IPS-18a (cell line): ENCODE data around the gene IP6K3.

ENCODE experiments used
- H3K27ac ChIP-seq: one replicate; pipeline ENCODE4 v1.5.1; 2013; ENCODE audit warnings: low read length
- H3K27me3 ChIP-seq: one replicate; pipeline ENCODE4 v1.6.1; 2013; ENCODE audit warnings: mild to moderate bottlenecking, low read length; ENCODE audit not compliant: control insufficient read depth, insufficient read depth
- H3K36me3 ChIP-seq: one replicate; pipeline ENCODE4 v1.6.1; 2013; ENCODE audit warnings: low read depth, low read length; ENCODE audit not compliant: control insufficient read depth
- H3K4me1 ChIP-seq: one replicate; pipeline ENCODE4 v1.6.1; 2013; ENCODE audit warnings: low read depth, low read length; ENCODE audit not compliant: control insufficient read depth
- H3K4me3 ChIP-seq: one replicate; pipeline ENCODE4 v1.5.1; 2013; ENCODE audit warnings: low read length
- H3K9ac ChIP-seq: one replicate; pipeline ENCODE4 v1.6.1; 2013; ENCODE audit warnings: mild to moderate bottlenecking, low read length, moderate library complexity
- H3K9me3 ChIP-seq: one replicate; pipeline ENCODE4 v1.6.1; 2013; ENCODE audit warnings: low read depth, low read length; ENCODE audit not compliant: control insufficient read depth

The IP6K3 gene

DNA sequence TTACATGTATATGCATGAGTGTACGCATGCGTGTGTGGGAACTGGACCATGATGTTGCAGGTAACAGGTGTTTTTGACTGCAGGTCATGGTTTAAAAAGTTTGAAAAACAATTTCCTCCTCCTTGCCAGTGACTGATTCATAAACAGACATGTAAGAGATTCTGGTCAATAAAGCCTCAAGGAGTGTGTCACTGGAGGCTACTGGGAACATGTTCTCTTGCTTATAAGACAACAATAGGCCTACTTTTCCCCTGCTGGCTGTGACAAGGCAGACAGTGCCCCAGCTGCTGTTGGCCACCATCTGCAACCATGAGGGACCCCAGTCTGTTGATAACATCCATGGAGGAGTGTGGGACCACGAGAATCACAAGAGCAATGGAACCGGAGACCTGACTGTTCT, 29.5 kb upstream of the IP6K3 start:
- Histone ChIP-seq H3K36me3 (peaks cover 84% of the 10 kb centered on the region), H3K27me3 (no peaks in the 10 kb centered on the region), H3K4me1 (peaks cover 44% of the 10 kb centered on the region), H3K9ac (no peak overlapping the region), H3K27ac (no peak overlapping the region), H3K4me3 (no peak overlapping the region), H3K9me3 (no peaks in the 10 kb centered on the region)

DNA sequence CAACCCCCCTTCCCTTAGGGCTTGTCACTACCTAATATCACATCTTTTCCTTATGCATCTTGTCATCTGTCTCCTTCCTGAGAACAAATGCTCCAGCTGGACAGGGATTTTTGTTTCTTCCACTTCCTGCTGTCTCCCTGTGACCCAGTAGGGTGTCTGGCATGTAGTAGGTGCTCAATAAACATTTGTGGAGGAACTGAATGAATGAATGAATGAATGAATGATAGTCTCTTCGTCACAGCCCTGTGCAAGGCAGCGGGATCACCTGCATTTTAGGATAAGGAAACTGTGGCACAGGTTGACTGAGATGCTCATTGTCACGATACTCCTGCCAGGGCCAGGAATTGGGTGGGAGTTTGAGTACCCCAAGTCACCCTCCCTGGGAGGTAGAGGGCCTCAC, 28.1 kb upstream of the IP6K3 start:
- no peaks in the 10 kb centered on the region for H3K27me3 ChIP-seq
- H3K9ac ChIP-seq, result no peak overlapping the region
- H3K27ac ChIP-seq, result no peak overlapping the region
- H3K36me3 ChIP-seq, result peaks cover 72% of the 10 kb centered on the region
- peaks cover 44% of the 10 kb centered on the region for H3K4me1 ChIP-seq
- H3K4me3 ChIP-seq, result no peak overlapping the region
- no peaks in the 10 kb centered on the region for H3K9me3 ChIP-seq

DNA sequence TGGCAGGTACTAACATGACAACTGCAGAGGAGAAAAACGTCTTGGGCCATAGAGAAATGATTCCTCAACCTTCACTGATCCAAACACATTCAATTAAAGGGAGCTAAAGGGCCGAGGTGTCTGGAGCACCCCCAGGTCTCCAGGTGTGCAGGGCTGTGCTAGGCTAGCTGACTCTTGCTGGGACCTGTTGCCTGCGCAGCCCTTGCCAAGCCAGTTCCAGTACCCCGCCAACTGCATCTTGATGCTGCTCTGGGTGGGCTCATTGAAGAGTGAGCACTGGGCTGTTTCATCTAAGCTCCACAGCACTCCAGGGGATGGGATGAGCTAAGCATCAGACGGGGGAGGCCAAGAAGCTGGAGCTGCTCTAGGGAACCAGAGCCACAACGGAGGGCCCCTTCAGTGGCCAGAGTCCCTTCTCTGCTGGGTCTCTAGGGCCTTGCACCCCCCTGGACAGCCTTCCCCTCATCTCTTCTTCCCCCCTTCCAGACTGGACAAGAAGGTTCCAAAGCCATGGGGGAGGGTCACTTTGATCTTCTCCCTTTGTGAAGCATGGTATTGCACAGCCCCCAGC, 26.3 kb upstream of the IP6K3 start:
- no peaks in the 10 kb centered on the region for H3K9me3 ChIP-seq
- H3K4me3 ChIP-seq, result no peak overlapping the region
- no peak overlapping the region for H3K27ac ChIP-seq
- H3K27me3 ChIP-seq, result no peaks in the 10 kb centered on the region
- no peak overlapping the region for H3K9ac ChIP-seq
- H3K4me1 ChIP-seq, result peaks cover 29% of the 10 kb centered on the region
- peaks cover 55% of the 10 kb centered on the region for H3K36me3 ChIP-seq

DNA sequence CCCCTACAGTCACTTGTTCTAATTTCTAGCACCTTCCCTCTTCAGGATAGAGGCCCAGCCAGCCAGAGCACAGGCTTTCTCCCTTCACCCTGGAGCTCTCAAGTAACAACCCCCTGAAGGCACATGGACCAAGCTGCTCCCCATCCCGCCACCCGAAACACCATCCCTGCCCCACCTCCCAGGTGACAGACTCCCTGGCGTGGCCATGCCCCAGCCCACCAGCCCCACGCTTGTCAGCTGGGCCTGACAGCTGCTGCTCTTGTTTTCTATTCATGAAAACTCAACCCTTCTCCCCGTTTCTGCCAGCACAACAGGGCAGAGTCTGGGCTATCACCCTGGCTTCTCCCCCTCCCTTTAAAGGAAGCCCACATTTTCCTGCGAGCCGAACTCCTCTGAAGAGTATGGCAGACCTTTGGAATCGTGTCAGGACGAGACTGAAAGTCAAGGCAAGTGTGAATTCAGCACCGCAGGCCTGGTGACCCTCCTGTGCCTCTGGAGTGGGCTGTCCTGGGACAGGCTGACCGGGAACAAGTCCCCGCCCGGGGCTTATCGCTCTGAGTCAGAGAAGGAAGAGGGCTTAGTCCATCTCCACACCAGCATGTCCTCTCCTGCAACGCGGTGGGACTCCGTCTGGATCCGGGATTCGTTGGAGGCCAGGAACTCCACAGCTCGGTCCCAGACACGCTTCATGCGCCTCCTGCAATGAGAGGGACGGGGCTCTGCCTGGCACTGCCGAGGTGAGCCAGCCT, 25.6 kb upstream of the IP6K3 start:
- H3K36me3 ChIP-seq, result peaks cover 47% of the 10 kb centered on the region
- H3K27ac ChIP-seq, result no peak overlapping the region
- H3K9ac ChIP-seq, result no peak overlapping the region

DNA sequence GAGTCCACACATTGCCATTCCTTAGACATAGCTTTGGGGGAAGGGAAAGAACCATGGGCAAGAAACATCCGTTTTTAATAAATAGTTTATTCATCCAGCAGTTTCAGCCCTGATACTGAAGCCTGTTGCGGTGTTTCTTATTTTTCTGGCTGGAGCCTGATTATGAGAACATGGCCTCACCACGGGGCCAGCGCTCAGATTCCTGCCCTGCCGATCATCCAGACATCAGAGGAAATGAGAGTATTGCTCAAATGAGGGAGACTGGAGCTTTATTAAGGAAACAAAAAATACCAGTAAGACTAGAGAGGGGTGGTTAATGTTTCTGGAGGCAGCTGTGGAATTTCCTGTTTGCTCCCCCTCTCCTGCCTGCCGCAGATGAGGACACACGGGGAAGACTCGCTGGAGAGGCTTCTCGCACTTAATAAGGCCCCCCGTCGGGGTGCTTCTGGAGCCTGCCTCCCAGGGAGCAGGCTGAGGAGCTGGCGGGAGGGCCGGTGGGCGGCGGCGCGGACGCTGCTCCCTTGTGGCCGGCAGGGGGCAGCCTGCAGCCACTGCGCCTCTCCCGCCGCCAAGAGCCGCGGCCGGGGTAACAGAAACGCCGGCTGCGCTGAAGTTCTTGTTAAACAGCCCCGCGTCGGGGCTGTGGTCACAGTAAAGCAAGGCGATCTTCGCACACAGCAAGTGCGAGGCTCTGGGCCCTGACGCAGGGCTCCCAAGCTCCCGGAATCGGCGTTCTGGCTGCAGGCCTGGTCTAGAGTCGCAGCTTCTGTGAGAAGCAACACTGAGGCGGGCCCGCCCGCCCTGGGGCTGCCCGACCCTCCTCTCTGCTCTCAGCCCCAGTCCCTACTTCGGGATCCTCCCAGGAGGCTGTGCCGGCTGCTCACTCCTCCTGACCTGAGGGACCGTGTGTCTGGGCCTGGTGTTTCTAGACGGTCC, 24.7 kb upstream of the IP6K3 start:
- Histone ChIP-seq H3K27ac (no peak overlapping the region), H3K9me3 (no peaks in the 10 kb centered on the region), H3K4me1 (peaks cover 27% of the 10 kb centered on the region), H3K4me3 (no peak overlapping the region), H3K27me3 (no peaks in the 10 kb centered on the region), H3K9ac (no peak overlapping the region), H3K36me3 (peaks cover 39% of the 10 kb centered on the region)

More for the DNA sequence above, 25.6 kb upstream of the IP6K3 start:
- Histone ChIP-seq H3K4me3 (no peak overlapping the region), H3K9me3 (no peaks in the 10 kb centered on the region), H3K4me1 (peaks cover 27% of the 10 kb centered on the region), H3K27me3 (no peaks in the 10 kb centered on the region)

DNA sequence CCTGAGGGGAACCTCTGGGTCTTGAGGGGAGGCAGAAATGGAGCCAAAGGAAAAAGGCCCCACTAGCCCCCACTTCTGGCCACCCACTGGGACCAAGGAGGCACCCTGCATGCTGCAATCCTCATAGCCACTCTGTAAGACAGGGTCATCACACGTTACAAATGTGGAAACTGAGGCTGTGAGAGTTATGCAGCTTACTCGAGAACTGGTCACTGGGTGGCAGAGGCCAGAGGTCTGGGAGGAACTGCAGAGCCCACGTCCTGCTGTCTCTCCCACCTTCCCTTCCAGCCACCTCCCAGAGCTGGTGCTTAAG, 24.1 kb upstream of the IP6K3 start:
- Histone ChIP-seq H3K36me3 (peaks cover 33% of the 10 kb centered on the region), H3K9me3 (no peaks in the 10 kb centered on the region), H3K4me3 (no peak overlapping the region), H3K27ac (no peak overlapping the region), H3K27me3 (no peaks in the 10 kb centered on the region), H3K9ac (no peak overlapping the region), H3K4me1 (peaks cover 27% of the 10 kb centered on the region)

DNA sequence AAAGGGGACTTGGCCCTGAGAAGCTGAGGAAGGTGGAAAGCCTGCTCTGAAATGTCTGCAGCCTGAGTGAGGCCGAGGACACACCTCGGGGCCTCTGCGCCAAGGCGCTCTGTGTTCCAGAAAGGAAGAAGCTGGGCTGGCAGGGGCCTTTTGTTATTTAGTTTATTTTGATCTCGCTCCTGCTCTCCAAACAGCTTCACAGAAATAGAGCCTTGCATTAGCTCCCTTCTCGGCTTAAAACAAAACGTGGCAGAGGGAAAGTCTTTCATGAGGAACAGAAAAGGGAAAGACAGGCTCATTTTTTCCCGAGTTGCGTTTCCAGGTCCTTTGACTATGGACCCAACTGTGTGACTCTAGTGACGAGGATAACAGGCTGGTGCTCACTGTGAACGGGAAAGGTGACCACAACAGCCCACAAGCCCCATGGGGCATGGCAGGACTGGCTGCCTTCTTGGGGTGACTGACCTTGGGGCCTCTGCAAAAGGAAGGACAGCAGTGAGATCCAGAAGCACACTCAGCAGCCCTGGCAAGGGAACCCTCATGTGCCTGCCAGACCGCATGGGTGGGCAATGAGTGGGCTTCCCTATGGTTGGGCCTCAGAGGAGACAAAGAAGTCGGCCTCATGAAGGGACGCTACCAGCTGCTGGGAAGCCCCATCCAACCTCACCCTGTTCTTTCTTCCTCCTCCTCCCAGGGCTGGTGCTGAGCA, 23.6 kb upstream of the IP6K3 start:
- H3K36me3 ChIP-seq, result peaks cover 28% of the 10 kb centered on the region
- H3K4me1 ChIP-seq, result peaks cover 27% of the 10 kb centered on the region
- no peak overlapping the region for H3K9ac ChIP-seq
- no peaks in the 10 kb centered on the region for H3K27me3 ChIP-seq
- H3K4me3 ChIP-seq, result no peak overlapping the region
- no peaks in the 10 kb centered on the region for H3K9me3 ChIP-seq
- no peak overlapping the region for H3K27ac ChIP-seq

DNA sequence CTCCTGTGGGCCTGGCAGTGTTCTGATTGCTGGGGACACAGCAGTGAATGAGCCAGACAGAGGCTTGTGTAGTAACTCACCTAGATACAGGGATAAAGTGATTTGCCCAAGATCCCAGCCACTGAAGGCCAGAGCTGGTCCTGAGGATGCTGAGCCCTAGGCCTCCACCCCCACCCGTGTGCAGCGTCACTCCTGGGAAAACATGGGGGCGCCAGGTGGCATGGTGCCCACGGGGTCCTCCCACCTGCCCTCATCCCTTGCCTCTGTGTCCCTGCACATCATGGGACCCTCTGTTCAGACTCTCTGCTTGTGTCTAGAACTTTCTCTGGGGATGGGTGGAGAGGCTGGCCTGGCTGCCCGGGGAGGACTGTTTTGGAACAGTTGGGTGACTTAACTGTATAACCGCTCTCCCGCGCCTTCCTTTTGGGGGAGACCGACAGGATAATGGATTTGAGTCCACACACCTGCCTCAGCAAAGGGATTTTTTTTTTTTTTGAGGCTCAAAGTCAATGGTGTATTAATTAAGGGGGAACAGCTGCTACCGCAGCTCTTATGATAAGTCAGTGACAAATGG, 22.6 kb upstream of the IP6K3 start:
- Histone ChIP-seq H3K9me3 (no peaks in the 10 kb centered on the region), H3K9ac (no peak overlapping the region), H3K36me3 (peaks cover 19% of the 10 kb centered on the region), H3K27ac (no peak overlapping the region), H3K4me3 (no peak overlapping the region), H3K4me1 (peaks cover 27% of the 10 kb centered on the region), H3K27me3 (no peaks in the 10 kb centered on the region)

DNA sequence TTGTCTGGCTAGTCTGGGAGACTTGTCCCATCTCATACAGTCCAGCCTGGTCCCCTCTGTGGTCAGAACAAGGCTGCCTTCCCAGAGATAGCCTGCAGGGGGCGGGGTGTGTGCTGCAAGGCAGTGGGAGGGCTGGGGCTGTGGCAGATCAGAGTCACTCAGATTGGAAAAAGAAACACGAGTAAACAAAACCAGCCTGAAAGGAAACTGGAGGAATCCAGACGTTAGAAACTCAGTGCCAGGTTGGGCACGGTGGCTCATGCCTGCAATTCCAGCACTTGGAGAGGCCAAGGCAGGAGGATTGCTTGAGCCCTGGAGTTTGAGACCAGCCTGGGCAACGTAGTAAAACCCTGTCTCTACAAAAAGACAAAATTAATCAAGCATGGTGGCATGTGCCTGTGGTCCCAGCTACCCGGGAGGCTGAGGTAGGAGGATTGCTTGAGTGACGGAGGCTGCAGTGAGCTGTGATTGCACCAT, 22.0 kb upstream of the IP6K3 start:
- peaks cover 27% of the 10 kb centered on the region for H3K4me1 ChIP-seq
- no peak overlapping the region for H3K27ac ChIP-seq

DNA sequence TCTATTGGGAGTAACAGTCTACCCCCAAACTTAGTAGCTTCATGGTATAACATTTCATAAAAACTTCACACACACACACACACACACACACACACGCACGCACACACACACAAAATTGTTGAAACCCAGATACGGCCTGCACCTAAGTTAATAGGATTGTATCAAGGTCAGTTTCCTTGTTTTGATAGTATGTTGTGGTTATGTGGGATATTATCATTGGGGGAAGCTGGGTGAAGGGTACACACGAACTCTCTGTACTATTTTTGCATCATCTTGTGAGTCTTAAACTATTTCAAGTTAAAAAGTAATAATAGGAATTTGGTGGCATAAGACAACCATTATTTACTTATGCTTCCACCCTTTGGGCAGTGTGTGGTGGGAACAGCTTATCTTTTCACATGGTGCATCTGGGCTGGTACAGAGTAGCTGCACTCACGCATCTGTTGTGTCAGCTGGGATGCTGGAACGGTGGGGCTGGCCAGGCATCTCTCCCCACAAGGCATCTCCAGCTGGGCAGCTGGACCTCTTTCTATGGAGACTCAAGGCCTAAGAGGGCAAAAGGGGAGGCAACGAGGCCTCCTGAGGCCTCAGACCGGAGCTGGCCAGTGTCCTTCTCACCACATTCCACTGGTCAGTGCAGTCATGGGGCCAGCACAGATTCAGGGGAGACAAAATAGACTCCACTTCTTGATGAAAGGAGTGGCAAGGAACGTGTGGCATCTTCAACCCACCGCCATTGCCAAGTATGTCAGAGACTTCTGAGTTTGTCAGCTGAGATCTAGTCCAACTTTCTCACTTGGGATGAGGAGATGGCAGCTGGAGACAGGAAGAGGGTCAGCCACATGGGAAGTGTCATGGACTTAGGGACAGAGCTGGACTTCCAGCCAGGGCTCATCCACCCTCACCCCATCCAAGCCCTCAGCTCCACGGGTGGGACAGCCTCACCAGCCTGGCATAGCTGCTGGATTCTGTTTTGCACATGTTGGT, 20.5 kb upstream of the IP6K3 start:
- peaks cover 1% of the 10 kb centered on the region for H3K36me3 ChIP-seq
- H3K4me1 ChIP-seq, result peaks cover 25% of the 10 kb centered on the region
- no peak overlapping the region for H3K4me3 ChIP-seq
- H3K27me3 ChIP-seq, result no peaks in the 10 kb centered on the region
- H3K27ac ChIP-seq, result no peak overlapping the region
- no peaks in the 10 kb centered on the region for H3K9me3 ChIP-seq
- H3K9ac ChIP-seq, result no peak overlapping the region

More for the DNA sequence above, 22.0 kb upstream of the IP6K3 start:
- H3K9me3 ChIP-seq, result no peaks in the 10 kb centered on the region
- no peak overlapping the region for H3K9ac ChIP-seq
- H3K27me3 ChIP-seq, result no peaks in the 10 kb centered on the region
- no peak overlapping the region for H3K4me3 ChIP-seq
- H3K36me3 ChIP-seq, result peaks cover 15% of the 10 kb centered on the region
